Panc1 (cell line): Measurements from ENCODE around the gene KCNE2.

ENCODE experiments used
- POLR2AphosphoS5 ChIP-seq: IDR thresholded peaks from 2 replicates; pipeline ENCODE4 v1.6.1; 2012; ENCODE audit warnings: mild to moderate bottlenecking, low read depth, low read length, moderate library complexity
- SIN3A ChIP-seq: IDR thresholded peaks from 2 replicates; pipeline ENCODE4 v1.6.1; 2012; ENCODE audit warnings: low read depth, mild to moderate bottlenecking, low read length, moderate library complexity, borderline replicate concordance; ENCODE audit not compliant: insufficient read depth
- TCF7L2 ChIP-seq: IDR thresholded peaks from 2 replicates; pipeline ENCODE4 v1.6.1; 2011; ENCODE audit warnings: mild to moderate bottlenecking, low read depth, low read length, inconsistent platforms
- TF ChIP-seq, protein P1 (sequence below): fragments of 450-650 bp; IDR thresholded peaks from 2 replicates; pipeline ENCODE4 v1.5.1; 2017; ENCODE audit warnings: mild to moderate bottlenecking

DNA sequence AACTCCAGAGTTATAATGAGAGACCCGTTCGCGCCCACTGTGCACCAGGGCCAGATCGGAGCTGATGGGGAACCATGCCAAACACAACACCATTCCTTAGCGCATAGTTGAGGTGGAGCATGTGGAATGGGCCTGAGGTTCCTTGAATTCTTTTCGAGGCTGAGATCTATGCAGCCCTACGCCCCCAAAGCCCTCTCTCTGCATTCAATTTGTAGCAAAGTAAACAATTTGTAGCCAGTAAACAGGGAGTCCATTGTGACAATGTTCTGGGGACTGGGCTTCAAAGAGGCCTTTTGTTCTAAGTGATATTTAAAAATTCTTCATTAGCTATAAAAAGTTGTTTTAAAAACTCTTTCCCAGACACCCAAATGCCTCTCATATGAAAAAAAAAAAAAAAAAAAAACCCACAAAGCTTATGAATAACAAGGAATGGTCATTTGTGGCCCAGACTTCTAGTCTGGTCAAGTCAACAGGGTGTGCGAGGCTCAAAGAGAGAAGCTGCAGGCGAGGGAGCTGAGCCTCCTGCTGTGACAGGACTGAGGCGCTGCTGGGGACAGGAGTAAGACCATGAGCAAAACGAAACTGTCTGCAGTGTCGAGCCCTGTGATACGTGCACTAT lies 30.6 kb upstream of the KCNE2 start:
- TF ChIP-seq, protein P1, sequence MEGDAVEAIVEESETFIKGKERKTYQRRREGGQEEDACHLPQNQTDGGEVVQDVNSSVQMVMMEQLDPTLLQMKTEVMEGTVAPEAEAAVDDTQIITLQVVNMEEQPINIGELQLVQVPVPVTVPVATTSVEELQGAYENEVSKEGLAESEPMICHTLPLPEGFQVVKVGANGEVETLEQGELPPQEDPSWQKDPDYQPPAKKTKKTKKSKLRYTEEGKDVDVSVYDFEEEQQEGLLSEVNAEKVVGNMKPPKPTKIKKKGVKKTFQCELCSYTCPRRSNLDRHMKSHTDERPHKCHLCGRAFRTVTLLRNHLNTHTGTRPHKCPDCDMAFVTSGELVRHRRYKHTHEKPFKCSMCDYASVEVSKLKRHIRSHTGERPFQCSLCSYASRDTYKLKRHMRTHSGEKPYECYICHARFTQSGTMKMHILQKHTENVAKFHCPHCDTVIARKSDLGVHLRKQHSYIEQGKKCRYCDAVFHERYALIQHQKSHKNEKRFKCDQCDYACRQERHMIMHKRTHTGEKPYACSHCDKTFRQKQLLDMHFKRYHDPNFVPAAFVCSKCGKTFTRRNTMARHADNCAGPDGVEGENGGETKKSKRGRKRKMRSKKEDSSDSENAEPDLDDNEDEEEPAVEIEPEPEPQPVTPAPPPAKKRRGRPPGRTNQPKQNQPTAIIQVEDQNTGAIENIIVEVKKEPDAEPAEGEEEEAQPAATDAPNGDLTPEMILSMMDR = no peak
- TF ChIP-seq SIN3A (no peak), POLR2AphosphoS5 (no peak), TCF7L2 (no peak)
